ENCODE data around the gene DVL1. TPM values are rescaled to one million over a fixed set of nuclear protein-coding genes. Genes with fewer than 3 reads are reported as not detected.
"Not testable (repeated sequence)": the region's sequence is repeated elsewhere in the genome, so short reads cannot be mapped to it uniquely, and the experiment has no call there.

Gene DVL1
- total and polyA plus RNA-seq, 2 experiments from 2014 or later: 8.6 to 113 TPM

DNA sequence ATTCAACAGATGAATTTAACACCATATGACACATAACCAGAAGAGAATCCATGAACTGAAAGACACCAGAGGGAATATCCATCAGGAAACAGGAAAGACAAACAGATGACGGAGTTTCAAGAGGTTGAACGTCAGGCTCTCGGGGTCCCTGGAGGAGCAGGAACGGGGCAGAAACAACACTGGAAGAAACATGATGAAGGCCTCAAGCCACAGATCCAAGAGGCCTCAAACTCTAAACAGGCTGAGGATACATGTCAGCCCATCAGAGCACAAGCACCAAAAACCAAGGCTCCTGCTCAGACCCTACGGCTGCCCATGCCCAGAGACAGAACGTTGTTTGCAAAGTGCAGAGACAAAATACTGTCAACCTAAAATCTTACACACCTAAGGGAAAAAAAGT, 31.8 kb downstream of the DVL1 start:
- no peak overlapping the region for H3K4me3 ChIP-seq
- H2AFZ ChIP-seq: no peak overlapping the region
- H3K4me2 ChIP-seq (ENCODE audit: unreplicated experiment): no peak overlapping the region
- TF ChIP-seq EZH2 (IDR thresholded peaks at IDR 0.05; ENCODE audit: insufficient read depth, poor library complexity, severe bottlenecking): no peak
- TF ChIP-seq EZH2phosphoT487 (IDR thresholded peaks at IDR 0.05; ENCODE audit: insufficient read depth, low read depth): no peak
- H3K79me2 ChIP-seq (ENCODE audit: insufficient read depth): peaks cover 82% of the 10 kb centered on the region
- no peaks in the 10 kb centered on the region for H3K9me2 ChIP-seq (ENCODE audit: insufficient read depth)
- peak overlapping the region; percentile 65 for H3K9ac ChIP-seq
- H3K9me3 ChIP-seq (ENCODE audit: low read depth): no peaks in the 10 kb centered on the region
- H4K20me1 ChIP-seq (ENCODE audit: insufficient read depth): no peaks in the 10 kb centered on the region
- no peaks in the 10 kb centered on the region for H3K27me3 ChIP-seq (replicated peaks; ENCODE audit: insufficient read depth)
- WGBS, 2 experiments (ENCODE audit: low coverage in 1 of 2, low lambda C conversion rate in 2 of 2, missing lambda C conversion rate in 2 of 2): 94 to 96% methylated on average over 6 of the region's 6 CpGs
- H3K27ac ChIP-seq: peak overlapping the region; percentile 94
- H3K36me3 ChIP-seq (ENCODE audit: low read depth): peaks cover 16% of the 10 kb centered on the region; the same call in 1 of the 2 replicates
- peaks cover 12% of the 10 kb centered on the region for H3K4me1 ChIP-seq (ENCODE audit: insufficient read depth)
- peaks cover 27% of the 10 kb centered on the region for H3F3A ChIP-seq (ENCODE audit: insufficient read depth)
- no peak for DNase-seq
- in situ Hi-C loops (cut with MboI): no loop called here

DNA sequence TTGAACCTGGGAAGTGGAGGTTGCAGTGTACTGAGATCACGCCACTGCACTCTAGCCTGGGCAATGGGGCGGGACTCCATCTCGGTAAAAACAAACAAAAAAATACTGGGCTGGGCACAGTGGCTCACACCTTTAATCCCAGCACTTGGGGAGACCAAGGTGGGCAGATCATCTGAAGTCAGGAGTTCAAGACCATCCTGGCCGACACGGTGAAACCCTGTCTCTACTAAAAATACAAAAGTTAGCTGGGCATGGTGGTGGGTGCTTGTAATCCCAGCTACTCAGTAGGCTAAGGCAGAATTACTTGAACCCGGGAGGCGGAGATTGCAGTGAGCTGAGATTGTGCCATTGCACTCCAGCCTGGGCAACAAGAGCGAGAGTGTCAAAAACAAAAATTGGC, 33.0 kb downstream of the DVL1 start:
- DNase-seq; H3K27ac ChIP-seq; in situ Hi-C loops (cut with MboI); H3K4me3 ChIP-seq; H4K20me1 ChIP-seq (ENCODE audit: insufficient read depth); H3K9me3 ChIP-seq (ENCODE audit: low read depth); H2AFZ ChIP-seq; H3K4me2 ChIP-seq (ENCODE audit: unreplicated experiment); H3K9me2 ChIP-seq (ENCODE audit: insufficient read depth); H3K9ac ChIP-seq; H3K27me3 ChIP-seq (replicated peaks; ENCODE audit: insufficient read depth): not testable (repeated sequence)
- Histone ChIP-seq H3F3A (ENCODE audit: insufficient read depth) (peaks cover 27% of the 10 kb centered on the region), H3K4me1 (ENCODE audit: insufficient read depth) (peaks cover 12% of the 10 kb centered on the region), H3K36me3 (ENCODE audit: low read depth) (peaks cover 16% of the 10 kb centered on the region; the same call in 1 of the 2 replicates), H3K79me2 (ENCODE audit: insufficient read depth) (peaks cover 71% of the 10 kb centered on the region)
- WGBS, 2 experiments (ENCODE audit: low coverage in 1 of 2, low lambda C conversion rate in 2 of 2, missing lambda C conversion rate in 2 of 2): 92 to 96% methylated on average over 8 of the region's 8 CpGs

DNA sequence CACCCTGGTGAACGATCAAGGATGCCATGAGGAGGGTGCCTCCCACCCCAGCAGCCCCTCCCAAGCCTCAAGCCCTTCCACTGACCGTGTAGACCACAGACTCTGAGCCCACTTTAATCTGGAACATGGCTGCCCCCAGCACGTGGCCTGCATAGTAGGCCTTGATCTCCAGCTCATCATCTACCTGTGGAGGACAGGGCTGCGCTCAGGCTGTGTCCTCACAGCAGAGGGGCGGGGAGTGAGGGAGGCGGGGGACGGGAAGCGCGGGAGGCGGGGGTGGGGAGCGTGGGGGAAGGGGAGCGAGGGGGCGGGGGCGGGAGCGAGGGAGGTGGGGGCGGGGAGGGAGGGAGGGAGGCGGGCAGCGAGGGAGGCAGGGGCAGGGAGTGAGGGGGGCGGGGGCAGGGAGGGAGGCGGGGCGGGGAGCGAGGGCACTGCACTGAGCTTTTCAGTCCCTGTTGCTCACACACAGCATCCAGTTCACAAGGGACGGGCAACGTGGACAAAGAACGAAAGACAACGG, 33.7 kb downstream of the DVL1 start:
- Histone ChIP-seq H4K20me1 (ENCODE audit: insufficient read depth) (no peaks in the 10 kb centered on the region), H2AFZ (no peak overlapping the region), H3F3A (ENCODE audit: insufficient read depth) (peaks cover 27% of the 10 kb centered on the region), H3K9ac (no peak overlapping the region), H3K27me3 (replicated peaks; ENCODE audit: insufficient read depth) (no peaks in the 10 kb centered on the region), H3K27ac (no peak overlapping the region), H3K9me2 (ENCODE audit: insufficient read depth) (no peaks in the 10 kb centered on the region), H3K4me3 (no peak overlapping the region), H3K9me3 (ENCODE audit: low read depth) (no peaks in the 10 kb centered on the region), H3K4me2 (ENCODE audit: unreplicated experiment) (no peak overlapping the region), H3K79me2 (ENCODE audit: insufficient read depth) (peaks cover 66% of the 10 kb centered on the region), H3K36me3 (ENCODE audit: low read depth) (peaks cover 16% of the 10 kb centered on the region; the same call in 1 of the 2 replicates), H3K4me1 (ENCODE audit: insufficient read depth) (peaks cover 12% of the 10 kb centered on the region)
- TF ChIP-seq EZH2 (IDR thresholded peaks at IDR 0.05; ENCODE audit: insufficient read depth, poor library complexity, severe bottlenecking) (no peak), EZH2phosphoT487 (IDR thresholded peaks at IDR 0.05; ENCODE audit: insufficient read depth, low read depth) (no peak)
- in situ Hi-C loops (cut with MboI): no loop called here
- 61 to 65% methylated on average over 10 to 26 of the region's 26 CpGs for WGBS, 2 experiments (ENCODE audit: low coverage in 1 of 2, low lambda C conversion rate in 2 of 2, missing lambda C conversion rate in 2 of 2)
- no peak for DNase-seq

DNA sequence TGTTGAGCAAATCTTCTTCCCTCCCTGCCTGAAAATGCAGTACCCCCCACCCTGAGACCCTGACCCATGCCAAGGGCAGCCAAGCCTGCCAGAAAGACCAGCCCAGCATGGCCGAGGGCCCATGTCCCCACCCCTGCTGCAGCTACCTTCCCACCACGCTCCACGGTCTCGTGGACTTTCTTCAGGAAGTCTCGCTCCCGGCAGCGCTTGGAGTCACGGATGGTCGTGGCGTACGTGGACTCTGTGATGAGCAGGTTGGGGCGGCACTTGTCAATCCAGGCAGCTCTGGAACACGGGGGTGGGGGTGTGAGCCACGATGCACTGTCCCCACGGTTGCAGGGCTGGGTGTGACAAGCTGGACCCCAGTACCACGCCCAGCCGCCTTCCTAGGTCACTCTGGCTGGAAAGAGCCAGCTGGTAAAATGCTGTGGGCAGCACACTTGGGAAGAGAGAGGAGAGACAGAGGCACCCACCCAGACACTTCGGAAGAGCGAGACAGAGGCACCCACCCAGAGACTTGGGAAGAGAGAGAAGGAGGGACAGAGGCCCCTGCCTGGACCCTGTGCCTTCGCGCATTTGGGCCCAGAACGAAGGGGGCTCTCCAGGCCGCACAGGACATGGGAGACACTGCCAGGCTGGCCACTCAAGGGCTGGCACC, 34.4 kb downstream of the DVL1 start:
- Histone ChIP-seq H3F3A (ENCODE audit: insufficient read depth) (peaks cover 27% of the 10 kb centered on the region), H4K20me1 (ENCODE audit: insufficient read depth) (no peaks in the 10 kb centered on the region), H2AFZ (no peak overlapping the region), H3K27me3 (replicated peaks; ENCODE audit: insufficient read depth) (no peaks in the 10 kb centered on the region), H3K79me2 (ENCODE audit: insufficient read depth) (peaks cover 66% of the 10 kb centered on the region), H3K36me3 (ENCODE audit: low read depth) (peaks cover 20% of the 10 kb centered on the region; the same call in 1 of the 2 replicates), H3K4me2 (ENCODE audit: unreplicated experiment) (no peak overlapping the region), H3K27ac (no peak overlapping the region), H3K9me3 (ENCODE audit: low read depth) (no peaks in the 10 kb centered on the region), H3K9me2 (ENCODE audit: insufficient read depth) (no peaks in the 10 kb centered on the region), H3K4me3 (no peak overlapping the region), H3K9ac (no peak overlapping the region), H3K4me1 (ENCODE audit: insufficient read depth) (peaks cover 12% of the 10 kb centered on the region)
- DNase-seq: no peak
- in situ Hi-C loops (cut with MboI): no loop called here
- 93 to 94% methylated on average over 21 to 23 of the region's 23 CpGs for WGBS, 2 experiments (ENCODE audit: low coverage in 1 of 2, low lambda C conversion rate in 2 of 2, missing lambda C conversion rate in 2 of 2)
- TF ChIP-seq EZH2 (IDR thresholded peaks at IDR 0.05; ENCODE audit: insufficient read depth, poor library complexity, severe bottlenecking): no peak
- no peak for TF ChIP-seq EZH2phosphoT487 (IDR thresholded peaks at IDR 0.05; ENCODE audit: insufficient read depth, low read depth)
